ENCODE data around the gene NACC2.

The NACC2 gene

DNA sequence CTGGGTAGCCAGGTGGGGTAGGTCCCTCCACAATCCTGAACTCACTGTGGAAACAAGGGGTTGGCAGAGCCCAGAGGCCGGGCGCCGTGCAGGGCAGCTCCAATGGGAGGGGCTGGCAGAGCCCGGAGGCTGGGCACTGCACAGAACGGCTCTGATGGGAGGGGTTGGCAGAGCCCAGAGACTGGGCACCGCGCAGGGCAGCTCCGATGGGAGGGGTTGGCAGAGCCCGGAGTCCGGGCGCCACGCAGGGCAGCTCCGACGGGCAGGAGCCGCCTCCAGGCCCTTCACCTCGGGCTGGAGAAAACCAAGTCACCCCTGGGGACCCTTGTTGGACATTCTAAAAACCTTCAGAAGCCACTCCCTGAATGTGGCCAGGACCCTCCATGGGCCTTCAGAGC, 9.3 kb downstream of the NACC2 start:
- H3K4me1 ChIP-seq (ENCODE audit: control insufficient read depth, low read length): peaks cover 11% of the 10 kb centered on the region
- H3K27me3 ChIP-seq (ENCODE audit: control insufficient read depth, low read length): peaks cover 5% of the 10 kb centered on the region; the same call in 1 of the 2 replicates
- H3K4me2 ChIP-seq (ENCODE audit: low read length): no peak overlapping the region
- H3F3A ChIP-seq (ENCODE audit: control insufficient read depth, insufficient read depth): peaks cover 4% of the 10 kb centered on the region
- no peaks in the 10 kb centered on the region for H3K79me2 ChIP-seq (ENCODE audit: control insufficient read depth, low read length)
- TF ChIP-seq EZH2phosphoT487 (IDR thresholded peaks at IDR 0.05; ENCODE audit: borderline replicate concordance, low read length): no peak
- TF ChIP-seq, protein P1, sequence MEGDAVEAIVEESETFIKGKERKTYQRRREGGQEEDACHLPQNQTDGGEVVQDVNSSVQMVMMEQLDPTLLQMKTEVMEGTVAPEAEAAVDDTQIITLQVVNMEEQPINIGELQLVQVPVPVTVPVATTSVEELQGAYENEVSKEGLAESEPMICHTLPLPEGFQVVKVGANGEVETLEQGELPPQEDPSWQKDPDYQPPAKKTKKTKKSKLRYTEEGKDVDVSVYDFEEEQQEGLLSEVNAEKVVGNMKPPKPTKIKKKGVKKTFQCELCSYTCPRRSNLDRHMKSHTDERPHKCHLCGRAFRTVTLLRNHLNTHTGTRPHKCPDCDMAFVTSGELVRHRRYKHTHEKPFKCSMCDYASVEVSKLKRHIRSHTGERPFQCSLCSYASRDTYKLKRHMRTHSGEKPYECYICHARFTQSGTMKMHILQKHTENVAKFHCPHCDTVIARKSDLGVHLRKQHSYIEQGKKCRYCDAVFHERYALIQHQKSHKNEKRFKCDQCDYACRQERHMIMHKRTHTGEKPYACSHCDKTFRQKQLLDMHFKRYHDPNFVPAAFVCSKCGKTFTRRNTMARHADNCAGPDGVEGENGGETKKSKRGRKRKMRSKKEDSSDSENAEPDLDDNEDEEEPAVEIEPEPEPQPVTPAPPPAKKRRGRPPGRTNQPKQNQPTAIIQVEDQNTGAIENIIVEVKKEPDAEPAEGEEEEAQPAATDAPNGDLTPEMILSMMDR (IDR thresholded peaks at IDR 0.05; ENCODE audit: low read depth, low read length, poor library complexity, severe bottlenecking): no peak
- no peak overlapping the region for H3K4me3 ChIP-seq (ENCODE audit: low read length)
- H3K27ac ChIP-seq (ENCODE audit: low read depth, low read length): no peak overlapping the region
- H3K9me3 ChIP-seq (ENCODE audit: control insufficient read depth, insufficient read depth, low read length): no peaks in the 10 kb centered on the region
- H3K9me2 ChIP-seq (replicated peaks; ENCODE audit: control insufficient read depth, low read length): no peaks in the 10 kb centered on the region
- no peaks in the 10 kb centered on the region for H3K36me3 ChIP-seq (ENCODE audit: control insufficient read depth, low read length)
- no peaks in the 10 kb centered on the region for H4K20me1 ChIP-seq (ENCODE audit: control insufficient read depth, insufficient read depth, low read depth, low read length)

DNA sequence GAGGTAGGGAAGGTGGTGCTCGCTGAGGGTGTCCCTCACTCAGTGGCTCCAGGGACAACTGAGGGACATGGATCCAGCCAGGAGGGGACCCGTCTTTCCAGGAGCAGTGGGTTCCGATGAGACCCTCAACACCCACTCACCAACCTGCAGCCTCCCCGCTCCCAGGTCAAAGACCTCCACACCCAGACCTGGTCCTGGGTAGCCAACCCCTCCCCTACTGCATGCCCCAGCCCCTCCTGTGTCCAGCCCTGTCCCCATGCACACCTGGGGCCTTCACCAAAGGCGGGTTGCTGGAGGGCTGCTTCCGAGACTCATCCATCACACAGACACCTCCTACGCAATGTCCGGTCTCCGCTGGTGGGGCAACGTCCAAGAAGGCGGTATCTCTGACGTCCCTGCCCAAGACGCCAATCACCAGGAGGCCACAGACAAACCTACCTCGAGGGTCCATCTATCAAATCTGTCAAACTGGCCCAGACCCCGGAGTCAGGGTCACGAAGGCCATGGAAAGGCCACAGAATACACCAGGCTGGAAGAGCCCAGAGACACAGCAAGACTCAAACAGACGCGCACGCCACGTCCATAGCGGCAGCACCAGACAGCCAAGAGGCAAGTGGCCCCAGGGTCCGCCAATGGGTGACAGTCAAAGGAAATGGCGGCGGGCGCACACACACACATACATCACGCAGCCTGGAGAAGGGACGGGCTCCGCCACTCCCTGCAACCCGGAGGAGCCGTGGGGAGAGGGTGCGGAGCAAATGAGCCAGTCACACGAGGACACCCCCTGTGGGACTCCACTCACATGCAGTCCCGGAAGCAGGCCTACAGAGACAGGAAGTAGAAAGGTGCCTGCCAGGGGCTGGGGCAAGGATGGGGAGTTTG, 10.8 kb downstream of the NACC2 start:
- no peaks in the 10 kb centered on the region for H3F3A ChIP-seq (ENCODE audit: control insufficient read depth, insufficient read depth)
- no peak overlapping the region for H3K4me3 ChIP-seq (ENCODE audit: low read length)
- no peak overlapping the region for H3K27ac ChIP-seq (ENCODE audit: low read depth, low read length)
- no peaks in the 10 kb centered on the region for H3K9me2 ChIP-seq (replicated peaks; ENCODE audit: control insufficient read depth, low read length)
- peaks cover 5% of the 10 kb centered on the region; the same call in 1 of the 2 replicates for H3K27me3 ChIP-seq (ENCODE audit: control insufficient read depth, low read length)
- H3K9me3 ChIP-seq (ENCODE audit: control insufficient read depth, insufficient read depth, low read length): no peaks in the 10 kb centered on the region
- H3K79me2 ChIP-seq (ENCODE audit: control insufficient read depth, low read length): no peaks in the 10 kb centered on the region
- no peak for TF ChIP-seq EZH2phosphoT487 (IDR thresholded peaks at IDR 0.05; ENCODE audit: borderline replicate concordance, low read length)
- TF ChIP-seq, protein P1 (IDR thresholded peaks at IDR 0.05; ENCODE audit: low read depth, low read length, poor library complexity, severe bottlenecking): no peak
- H4K20me1 ChIP-seq (ENCODE audit: control insufficient read depth, insufficient read depth, low read depth, low read length): no peaks in the 10 kb centered on the region
- peaks cover 9% of the 10 kb centered on the region for H3K4me1 ChIP-seq (ENCODE audit: control insufficient read depth, low read length)
- no peaks in the 10 kb centered on the region for H3K36me3 ChIP-seq (ENCODE audit: control insufficient read depth, low read length)
- no peak overlapping the region for H3K4me2 ChIP-seq (ENCODE audit: low read length)

DNA sequence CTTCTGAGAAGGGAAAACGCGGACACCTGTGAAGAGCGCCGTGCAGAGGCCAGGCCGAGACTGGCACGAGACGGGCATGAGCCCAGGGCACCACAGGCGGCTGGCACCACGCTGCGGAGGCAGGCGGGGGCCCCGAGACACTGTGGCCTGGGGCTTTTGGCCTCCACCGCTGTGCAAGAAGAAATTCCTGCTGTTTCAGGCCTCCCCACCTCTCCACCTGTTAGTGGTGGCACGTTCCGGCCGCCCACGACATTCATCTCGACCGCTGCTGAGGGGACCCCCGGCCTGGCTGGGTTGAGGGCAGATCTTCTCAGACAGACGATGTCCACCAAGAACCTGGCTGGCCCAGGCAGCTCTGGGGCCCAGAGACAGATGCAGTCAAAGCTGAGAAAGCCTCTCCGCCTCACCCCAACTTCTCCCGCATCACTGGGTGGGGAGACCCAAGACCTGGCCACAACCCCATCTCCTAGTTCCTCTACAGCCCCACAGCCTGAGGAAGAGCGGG, 11.5 kb downstream of the NACC2 start:
- Histone ChIP-seq H3K79me2 (ENCODE audit: control insufficient read depth, low read length) (no peaks in the 10 kb centered on the region), H3K27ac (ENCODE audit: low read depth, low read length) (no peak overlapping the region), H3K4me1 (ENCODE audit: control insufficient read depth, low read length) (peaks cover 3% of the 10 kb centered on the region), H3K36me3 (ENCODE audit: control insufficient read depth, low read length) (no peaks in the 10 kb centered on the region), H3K9me2 (replicated peaks; ENCODE audit: control insufficient read depth, low read length) (no peaks in the 10 kb centered on the region), H4K20me1 (ENCODE audit: control insufficient read depth, insufficient read depth, low read depth, low read length) (no peaks in the 10 kb centered on the region), H3K4me3 (ENCODE audit: low read length) (no peak overlapping the region), H3K4me2 (ENCODE audit: low read length) (no peak overlapping the region), H3F3A (ENCODE audit: control insufficient read depth, insufficient read depth) (no peaks in the 10 kb centered on the region), H3K9me3 (ENCODE audit: control insufficient read depth, insufficient read depth, low read length) (no peaks in the 10 kb centered on the region), H3K27me3 (ENCODE audit: control insufficient read depth, low read length) (peaks cover 3% of the 10 kb centered on the region; the same call in 1 of the 2 replicates)
- TF ChIP-seq EZH2phosphoT487 (IDR thresholded peaks at IDR 0.05; ENCODE audit: borderline replicate concordance, low read length): no peak
- TF ChIP-seq, protein P1 (IDR thresholded peaks at IDR 0.05; ENCODE audit: low read depth, low read length, poor library complexity, severe bottlenecking): no peak

Measured in DOHH2 (cell line).